HG02970 (cell line): Measurements from ENCODE around the gene PLCH2.

Experiments
- ATAC-seq: cut with Tn5 transposase; IDR thresholded peaks from one replicate; pipeline ENCODE4 v1.9.1; 2021; ENCODE audit warnings: mild to moderate bottlenecking, moderate library complexity, moderate number of reproducible peaks; ENCODE audit not compliant: unreplicated experiment, low FRiP score

Gene PLCH2

GRCh38 chr1:2496087-2496622 is 20.1 kb downstream of the PLCH2 start:
- ATAC-seq = no peak

GRCh38 chr1:2496746-2497145 is 20.7 kb downstream of the PLCH2 start:
- ATAC-seq = no peak

GRCh38 chr1:2497891-2498290 is 21.8 kb downstream of the PLCH2 start:
- ATAC-seq = no peak

GRCh38 chr1:2498648-2499047 is 22.6 kb downstream of the PLCH2 start:
- no peak for ATAC-seq

GRCh38 chr1:2499260-2499659 is 23.2 kb downstream of the PLCH2 start:
- no peak for ATAC-seq

GRCh38 chr1:2499986-2500596 is 24.0 kb downstream of the PLCH2 start:
- no peak for ATAC-seq

GRCh38 chr1:2501041-2501819 is 25.1 kb downstream of the PLCH2 start:
- ATAC-seq = no peak

GRCh38 chr1:2501820-2502119 is 25.7 kb downstream of the PLCH2 start:
- ATAC-seq = no peak

GRCh38 chr1:2502210-2502609 is 26.1 kb downstream of the PLCH2 start:
- ATAC-seq = no peak

GRCh38 chr1:2502661-2503553 is 26.8 kb downstream of the PLCH2 start:
- no peak for ATAC-seq

- no peak for ATAC-seq
These were observed 27.6 kb downstream of the PLCH2 start for GRCh38 chr1:2503554-2504224.

GRCh38 chr1:2504225-2504948 is 28.3 kb downstream of the PLCH2 start:
- ATAC-seq = no peak

- ATAC-seq = no peak
These were observed 28.8 kb downstream of the PLCH2 start for GRCh38 chr1:2504949-2505272.

GRCh38 chr1:2505461-2505994 is 29.4 kb downstream of the PLCH2 start:
- no peak for ATAC-seq

- ATAC-seq = no peak
These were observed 30.1 kb downstream of the PLCH2 start for GRCh38 chr1:2506007-2506860.

GRCh38 chr1:2506901-2507565 is 30.9 kb downstream of the PLCH2 start:
- ATAC-seq = no peak

- ATAC-seq = no peak
These were observed 31.7 kb downstream of the PLCH2 start for GRCh38 chr1:2507744-2508155.

- no peak for ATAC-seq
These were observed 32.1 kb downstream of the PLCH2 start for GRCh38 chr1:2508180-2508579.
